T-helper 1 cell treated with Interleukin-12 subunit alpha and Interleukin-12 subunit beta and Interleukin-4 antibody, amounts not matched to agents 30 μg/mL and 1 μg/mL, for 36 hours (primary cell): ENCODE results near the gene SH3RF3.

Source experiments
- H3K27ac Mint-ChIP-seq: one replicate; pipeline ENCODE4 v1.8.0; 2021; ENCODE audit warnings: mild to moderate bottlenecking, mixed read lengths
- H3K27me3 Mint-ChIP-seq: one replicate; pipeline ENCODE4 v1.8.0; 2021; ENCODE audit warnings: low read depth, mixed read lengths
- H3K36me3 Mint-ChIP-seq: one replicate; pipeline ENCODE4 v1.8.0; 2021; ENCODE audit warnings: low read depth, mixed read lengths
- H3K4me1 Mint-ChIP-seq: one replicate; pipeline ENCODE4 v1.8.0; 2021; ENCODE audit warnings: low read depth, mixed read lengths
- H3K4me3 Mint-ChIP-seq: one replicate; pipeline ENCODE4 v1.8.0; 2021; ENCODE audit warnings: mild to moderate bottlenecking, moderate library complexity, mixed read lengths
- H3K9me3 Mint-ChIP-seq: one replicate; pipeline ENCODE4 v1.8.0; 2021; ENCODE audit warnings: mixed read lengths

SH3RF3 gene

DNA sequence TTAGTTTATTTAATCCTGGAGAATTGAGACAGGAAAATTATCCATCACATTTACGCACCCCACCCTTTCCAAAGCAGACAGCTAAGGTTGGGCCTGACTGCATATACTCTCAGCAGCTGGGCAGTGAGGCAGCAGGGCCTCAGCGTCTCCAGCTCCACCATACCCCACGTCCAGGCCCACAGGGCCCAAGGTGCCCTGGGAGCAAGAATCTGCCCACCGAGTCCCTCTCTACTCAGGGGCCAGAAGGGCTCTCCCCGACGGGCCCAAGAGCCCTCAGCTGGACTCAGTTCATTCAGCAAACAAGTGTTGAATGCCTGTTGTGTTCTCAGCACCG lies 358.5 kb downstream of the SH3RF3 start:
- no peak overlapping the region for H3K4me3 Mint-ChIP-seq
- no peaks in the 10 kb centered on the region for H3K9me3 Mint-ChIP-seq
- H3K27ac Mint-ChIP-seq: no peak overlapping the region
- H3K36me3 Mint-ChIP-seq: no peaks in the 10 kb centered on the region
- peaks cover 5% of the 10 kb centered on the region for H3K27me3 Mint-ChIP-seq
- no peaks in the 10 kb centered on the region for H3K4me1 Mint-ChIP-seq

- Mint-ChIP-seq H3K36me3 (no peaks in the 10 kb centered on the region), H3K4me3 (no peak overlapping the region), H3K4me1 (no peaks in the 10 kb centered on the region), H3K9me3 (no peaks in the 10 kb centered on the region), H3K27ac (no peak overlapping the region), H3K27me3 (peaks cover 5% of the 10 kb centered on the region)
Measured at GRCh38 chr2:109487871-109488655, 359.1 kb downstream of the SH3RF3 start.

DNA sequence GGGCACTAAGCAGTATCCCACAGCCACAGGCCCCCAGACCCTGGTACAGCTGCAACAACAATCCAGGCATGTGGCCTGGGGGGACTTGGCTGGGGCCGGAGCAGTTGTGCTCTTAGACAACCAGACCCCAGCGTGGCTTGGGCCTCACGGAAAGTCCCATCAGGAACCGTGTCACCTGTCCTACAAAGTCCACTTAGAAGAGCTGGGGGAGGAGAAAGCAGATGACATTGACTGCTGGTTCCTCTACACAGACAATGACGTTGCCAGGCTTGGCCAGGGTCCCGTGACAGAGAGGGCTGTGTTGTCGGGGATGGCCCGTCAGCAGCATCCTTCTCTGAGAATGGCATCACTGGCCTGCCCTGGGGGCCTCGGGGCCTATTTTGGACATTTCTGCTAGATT lies 360.3 kb downstream of the SH3RF3 start:
- Mint-ChIP-seq H3K27ac (no peak overlapping the region), H3K4me1 (no peaks in the 10 kb centered on the region), H3K9me3 (no peaks in the 10 kb centered on the region), H3K4me3 (no peak overlapping the region), H3K36me3 (no peaks in the 10 kb centered on the region), H3K27me3 (peaks cover 5% of the 10 kb centered on the region)

DNA sequence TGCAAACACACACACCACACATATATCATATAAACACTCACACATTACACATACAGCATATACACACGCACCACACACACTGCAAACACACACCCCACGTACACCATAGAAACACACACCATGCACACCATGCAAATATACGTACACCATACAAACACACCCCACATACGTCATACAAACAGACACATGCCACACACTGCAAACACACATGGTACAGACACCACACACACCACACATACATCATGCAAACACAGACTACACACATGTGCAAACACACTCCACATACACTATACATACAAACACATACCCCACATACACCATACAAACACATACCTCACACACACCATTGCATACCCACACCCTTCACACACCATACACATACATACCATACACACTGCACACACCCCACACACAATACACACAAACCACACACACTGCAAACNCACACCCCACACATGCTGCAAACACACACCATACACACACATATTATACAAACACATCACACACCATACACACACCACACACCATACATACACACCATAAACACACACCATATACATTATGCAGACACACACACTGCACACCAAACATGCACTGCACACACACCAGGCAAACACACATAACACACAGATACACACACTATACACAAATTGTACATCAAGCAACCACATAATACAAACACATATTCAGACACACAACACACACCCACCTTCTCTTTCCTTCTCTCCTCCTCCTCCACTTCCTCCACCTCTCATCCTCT lies 364.4 kb downstream of the SH3RF3 start:
- no peaks in the 10 kb centered on the region for H3K36me3 Mint-ChIP-seq
- H3K27me3 Mint-ChIP-seq: no peaks in the 10 kb centered on the region
- H3K27ac Mint-ChIP-seq: no peak overlapping the region
- no peak overlapping the region for H3K4me3 Mint-ChIP-seq
- H3K4me1 Mint-ChIP-seq: no peaks in the 10 kb centered on the region
- no peaks in the 10 kb centered on the region for H3K9me3 Mint-ChIP-seq

GRCh38 chr2:109494351-109494750 lies 365.3 kb downstream of the SH3RF3 start:
- no peaks in the 10 kb centered on the region for H3K4me1 Mint-ChIP-seq
- no peak overlapping the region for H3K27ac Mint-ChIP-seq
- no peaks in the 10 kb centered on the region for H3K27me3 Mint-ChIP-seq
- no peaks in the 10 kb centered on the region for H3K9me3 Mint-ChIP-seq
- no peaks in the 10 kb centered on the region for H3K36me3 Mint-ChIP-seq
- no peak overlapping the region for H3K4me3 Mint-ChIP-seq

DNA sequence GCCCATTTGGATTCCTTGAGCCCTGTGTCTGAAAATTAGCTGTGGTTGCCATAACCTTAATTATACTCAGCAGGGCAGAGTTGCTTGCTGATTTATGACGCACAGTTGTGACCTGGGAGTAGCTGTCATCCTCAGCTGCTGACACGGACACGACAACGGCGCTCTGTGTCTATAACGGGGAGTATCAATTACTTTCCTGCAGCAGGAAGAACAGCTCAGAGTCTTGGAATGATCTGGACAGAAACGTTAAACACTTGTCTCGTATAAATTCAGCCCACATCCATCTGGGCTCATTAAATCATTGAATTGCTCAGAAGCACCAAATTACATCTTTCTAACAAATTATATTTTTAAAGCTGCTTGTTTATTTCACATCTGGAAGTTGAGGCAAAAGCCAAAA lies 368.5 kb downstream of the SH3RF3 start:
- no peaks in the 10 kb centered on the region for H3K4me1 Mint-ChIP-seq
- H3K27ac Mint-ChIP-seq: no peak overlapping the region
- no peaks in the 10 kb centered on the region for H3K27me3 Mint-ChIP-seq

DNA sequence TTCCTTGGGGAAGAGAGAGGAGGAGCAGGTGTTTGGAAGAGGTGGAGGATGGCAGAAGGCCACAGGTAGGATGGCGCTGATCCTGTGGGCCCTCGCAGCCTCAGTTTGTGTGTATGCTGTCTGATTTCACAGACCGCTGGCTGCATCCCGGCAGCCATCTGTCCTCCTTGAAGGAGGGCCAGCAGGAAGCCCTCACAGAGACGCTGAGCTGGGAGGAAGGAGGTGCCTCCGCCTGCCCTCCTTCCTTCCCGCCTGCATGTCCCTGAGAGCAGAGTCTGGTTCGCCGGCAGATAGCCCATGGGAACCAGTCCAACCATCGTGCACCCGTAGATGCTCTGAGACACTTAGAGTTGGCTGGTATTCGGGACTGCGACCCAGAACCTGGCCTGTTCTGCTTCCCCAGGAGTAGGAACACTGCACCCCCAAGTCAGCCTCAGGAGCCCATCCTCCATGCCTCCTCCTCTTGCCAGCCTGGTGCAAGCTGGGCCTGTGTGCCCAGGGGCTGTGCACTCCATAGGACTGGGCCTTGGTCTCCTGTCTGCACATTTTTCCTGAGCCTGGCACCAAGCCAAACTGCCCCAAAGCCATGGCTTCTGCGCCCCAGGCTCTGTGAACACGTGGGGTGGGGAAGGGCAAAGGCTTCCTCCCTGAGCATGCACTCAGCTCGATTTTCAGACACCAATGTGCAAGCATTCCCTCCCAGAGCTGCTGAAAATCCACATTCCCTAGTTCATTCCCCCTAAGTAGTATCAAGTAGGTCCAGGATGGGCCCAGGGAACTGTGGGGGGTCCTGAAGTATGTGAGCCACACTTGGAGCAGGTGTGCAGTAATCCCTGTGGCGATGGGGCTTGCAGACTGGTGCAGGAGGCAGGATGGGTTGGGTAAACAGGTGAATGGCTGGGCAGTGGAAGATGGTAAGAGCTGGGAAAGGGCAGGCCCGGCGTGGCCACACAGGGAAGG lies 369.2 kb downstream of the SH3RF3 start:
- no peaks in the 10 kb centered on the region for H3K27me3 Mint-ChIP-seq
- no peaks in the 10 kb centered on the region for H3K36me3 Mint-ChIP-seq
- H3K27ac Mint-ChIP-seq: no peak overlapping the region
- no peaks in the 10 kb centered on the region for H3K9me3 Mint-ChIP-seq
- no peak overlapping the region for H3K4me3 Mint-ChIP-seq
- H3K4me1 Mint-ChIP-seq: no peaks in the 10 kb centered on the region

More for the DNA sequence above, 368.5 kb downstream of the SH3RF3 start:
- Mint-ChIP-seq H3K9me3 (no peaks in the 10 kb centered on the region), H3K36me3 (no peaks in the 10 kb centered on the region), H3K4me3 (no peak overlapping the region)

DNA sequence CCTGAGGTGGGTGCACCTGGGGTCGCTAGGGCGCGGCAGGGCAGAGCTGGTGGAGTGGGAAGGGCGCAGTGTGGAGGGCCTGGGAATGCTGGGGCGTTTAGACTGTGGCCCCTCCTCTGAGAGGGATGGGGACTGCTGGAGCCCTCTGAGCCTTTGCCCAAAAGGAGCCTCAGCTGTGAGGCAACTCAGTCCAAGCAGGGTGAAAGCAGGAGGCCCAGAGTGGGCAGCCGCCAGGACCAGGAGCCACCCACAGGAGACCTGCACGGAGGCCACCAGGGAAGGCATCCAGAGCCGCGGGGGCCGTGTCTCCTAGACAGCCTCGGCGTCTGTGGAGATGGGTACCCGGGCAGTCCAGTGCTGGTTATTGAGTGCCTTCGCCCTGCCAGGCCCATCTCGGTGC lies 369.9 kb downstream of the SH3RF3 start:
- no peak overlapping the region for H3K27ac Mint-ChIP-seq
- H3K36me3 Mint-ChIP-seq: no peaks in the 10 kb centered on the region
- no peaks in the 10 kb centered on the region for H3K27me3 Mint-ChIP-seq

DNA sequence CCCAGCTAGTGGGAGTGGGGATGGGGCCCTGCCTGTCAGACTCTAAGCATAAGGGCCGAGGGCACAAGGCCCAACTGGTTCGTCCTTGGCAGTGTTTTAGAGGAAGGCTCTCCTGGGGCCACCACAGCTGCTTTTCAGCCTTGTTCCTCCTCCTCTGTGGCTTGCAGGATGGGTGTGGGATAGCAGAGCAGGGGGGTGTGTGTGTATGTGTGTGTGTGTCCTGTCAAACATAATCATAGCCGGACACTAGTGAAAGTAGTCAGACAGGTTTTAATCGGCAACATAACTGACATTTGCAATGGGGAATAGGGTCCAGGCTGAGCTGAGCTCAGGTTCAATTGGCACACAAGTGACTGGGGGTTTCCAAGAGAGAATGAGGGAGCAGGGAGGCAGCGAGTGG lies 370.6 kb downstream of the SH3RF3 start:
- no peak overlapping the region for H3K4me3 Mint-ChIP-seq
- H3K27me3 Mint-ChIP-seq: no peaks in the 10 kb centered on the region
- H3K9me3 Mint-ChIP-seq: no peaks in the 10 kb centered on the region
- H3K27ac Mint-ChIP-seq: no peak overlapping the region
- no peaks in the 10 kb centered on the region for H3K4me1 Mint-ChIP-seq
- no peaks in the 10 kb centered on the region for H3K36me3 Mint-ChIP-seq

More for the DNA sequence above, 369.9 kb downstream of the SH3RF3 start:
- H3K4me3 Mint-ChIP-seq: no peak overlapping the region
- H3K9me3 Mint-ChIP-seq: no peaks in the 10 kb centered on the region
- H3K4me1 Mint-ChIP-seq: no peaks in the 10 kb centered on the region

GRCh38 chr2:109500910-109501309 lies 371.9 kb downstream of the SH3RF3 start:
- no peak overlapping the region for H3K27ac Mint-ChIP-seq
- H3K4me3 Mint-ChIP-seq: no peak overlapping the region
- H3K27me3 Mint-ChIP-seq: no peaks in the 10 kb centered on the region
- H3K9me3 Mint-ChIP-seq: no peaks in the 10 kb centered on the region
- no peaks in the 10 kb centered on the region for H3K4me1 Mint-ChIP-seq
- no peaks in the 10 kb centered on the region for H3K36me3 Mint-ChIP-seq

- no peaks in the 10 kb centered on the region for H3K36me3 Mint-ChIP-seq
- H3K9me3 Mint-ChIP-seq: no peaks in the 10 kb centered on the region
- H3K27ac Mint-ChIP-seq: no peak overlapping the region
- no peak overlapping the region for H3K4me3 Mint-ChIP-seq
- H3K4me1 Mint-ChIP-seq: no peaks in the 10 kb centered on the region
- no peaks in the 10 kb centered on the region for H3K27me3 Mint-ChIP-seq
Measured at GRCh38 chr2:109501461-109501860, 372.5 kb downstream of the SH3RF3 start.

- Mint-ChIP-seq H3K27ac (no peak overlapping the region), H3K27me3 (no peaks in the 10 kb centered on the region), H3K4me1 (no peaks in the 10 kb centered on the region), H3K4me3 (no peak overlapping the region), H3K36me3 (no peaks in the 10 kb centered on the region), H3K9me3 (no peaks in the 10 kb centered on the region)
Measured at GRCh38 chr2:109503191-109503590, 374.2 kb downstream of the SH3RF3 start.

DNA sequence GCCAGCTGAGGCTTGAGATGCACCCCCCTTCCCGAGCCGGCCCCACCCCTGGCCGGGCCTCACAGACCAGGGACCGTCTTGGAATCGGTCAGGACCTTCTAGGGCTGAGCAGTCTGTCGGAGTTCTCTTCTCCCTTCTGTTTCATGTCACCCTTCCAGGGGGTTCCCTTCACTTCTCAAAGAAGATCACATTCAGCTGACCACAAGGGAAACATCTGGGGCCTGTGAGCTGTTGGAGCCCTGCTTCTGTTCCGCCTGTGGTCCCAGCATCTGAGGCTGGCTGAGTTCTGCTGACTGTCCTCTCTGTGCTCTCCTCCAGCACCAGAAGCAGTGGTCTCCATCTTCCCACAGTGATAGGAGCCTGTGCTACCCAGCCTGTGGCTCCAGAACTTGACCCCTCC lies 378.2 kb downstream of the SH3RF3 start:
- no peak overlapping the region for H3K4me3 Mint-ChIP-seq
- no peaks in the 10 kb centered on the region for H3K9me3 Mint-ChIP-seq
- H3K27ac Mint-ChIP-seq: no peak overlapping the region
- H3K27me3 Mint-ChIP-seq: no peaks in the 10 kb centered on the region
- no peaks in the 10 kb centered on the region for H3K36me3 Mint-ChIP-seq
- no peaks in the 10 kb centered on the region for H3K4me1 Mint-ChIP-seq

- Mint-ChIP-seq H3K27ac (no peak overlapping the region), H3K9me3 (no peaks in the 10 kb centered on the region), H3K4me3 (no peak overlapping the region), H3K4me1 (no peaks in the 10 kb centered on the region), H3K36me3 (no peaks in the 10 kb centered on the region), H3K27me3 (no peaks in the 10 kb centered on the region)
Measured at GRCh38 chr2:109507828-109508227, 378.8 kb downstream of the SH3RF3 start.
